NCI-H2227 (cell line): ENCODE measurements around the gene SHLD2.
"Not testable (repeated sequence)": the region's sequence is repeated elsewhere in the genome, so short reads cannot be mapped to it uniquely, and the experiment has no call there.

Source experiments
- DNase-seq: peaks from one replicate; lab custom pipeline; 2025; ENCODE audit not compliant: unreplicated experiment; lab: John Stamatoyannopoulos, UW

The SHLD2 gene

DNA sequence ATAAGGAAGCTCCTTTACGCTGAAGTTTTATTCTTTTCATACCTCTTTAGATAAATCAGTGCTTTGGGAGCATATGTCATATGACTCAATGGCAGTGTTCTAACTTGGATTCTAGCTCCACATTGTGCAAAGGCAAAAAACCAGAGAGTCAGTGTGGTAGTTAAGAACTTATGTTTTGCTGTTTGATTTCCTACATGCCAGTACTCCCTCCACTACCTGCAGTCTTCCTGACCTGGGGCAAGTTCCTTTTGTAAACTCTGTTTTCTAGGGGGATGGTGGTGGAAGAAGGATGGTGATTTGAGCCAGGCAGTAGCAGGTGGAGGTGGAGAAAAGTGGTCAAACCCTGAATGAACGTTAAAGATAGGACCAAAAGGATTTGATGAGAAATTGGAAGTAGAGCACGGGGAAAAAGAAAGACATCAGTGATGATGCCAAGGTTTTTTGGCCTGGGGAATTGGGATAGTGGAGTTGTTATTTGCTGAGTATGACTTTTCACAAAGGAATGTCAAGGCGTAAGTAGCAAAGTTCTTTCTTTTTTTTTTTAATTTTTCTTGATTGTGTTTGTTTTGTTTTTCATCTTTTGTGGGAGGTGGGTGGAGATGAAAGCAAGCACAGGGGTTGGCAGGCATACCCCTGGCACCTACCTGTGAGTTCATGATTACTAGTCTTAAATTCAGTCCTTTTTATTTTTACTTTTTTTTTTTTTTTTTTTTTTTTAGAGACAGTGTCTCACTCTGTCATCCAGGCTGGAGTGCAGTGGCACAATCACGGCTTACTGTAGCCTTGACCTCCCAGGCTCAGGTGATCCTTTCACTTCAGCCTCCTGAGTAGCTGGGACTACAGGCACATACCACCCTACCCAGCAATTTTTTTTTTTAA lies 47.5 kb downstream of the SHLD2 start:
- DNase-seq: not testable (repeated sequence)

DNA sequence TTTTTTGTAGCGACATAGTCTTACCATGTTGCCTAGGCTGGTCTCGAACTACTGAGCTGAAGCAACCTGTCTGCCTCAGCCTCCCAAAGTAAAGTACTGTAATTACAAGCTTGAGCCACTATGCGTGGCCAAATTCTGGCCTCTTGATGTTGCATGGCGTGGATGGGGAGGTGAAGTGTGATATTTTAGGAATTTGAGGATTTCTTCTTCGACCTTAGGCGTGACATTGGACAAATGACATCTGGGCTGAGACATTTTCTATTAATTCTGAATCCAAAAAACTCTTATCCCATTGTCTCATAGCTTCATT lies 48.1 kb downstream of the SHLD2 start:
- not testable (repeated sequence) for DNase-seq

DNA sequence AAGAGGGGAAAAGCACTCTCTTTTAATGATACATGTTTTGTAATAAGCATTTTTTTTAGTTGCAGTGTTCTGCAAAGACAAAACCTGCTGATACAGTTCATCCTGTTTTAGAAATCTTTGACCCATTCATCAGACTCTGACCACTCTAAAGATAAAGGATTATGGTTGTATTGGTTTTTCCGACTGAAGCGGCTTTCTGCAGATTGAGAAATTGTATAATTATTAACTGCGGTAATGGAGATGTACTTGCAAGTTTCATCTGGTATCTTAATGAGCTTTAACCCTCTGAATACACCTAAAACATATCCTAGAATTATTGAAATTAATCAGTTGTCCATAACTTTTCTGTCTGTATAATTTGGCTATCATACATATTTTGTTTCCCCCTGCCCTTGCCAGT lies 50.6 kb downstream of the SHLD2 start:
- not testable (repeated sequence) for DNase-seq

DNA sequence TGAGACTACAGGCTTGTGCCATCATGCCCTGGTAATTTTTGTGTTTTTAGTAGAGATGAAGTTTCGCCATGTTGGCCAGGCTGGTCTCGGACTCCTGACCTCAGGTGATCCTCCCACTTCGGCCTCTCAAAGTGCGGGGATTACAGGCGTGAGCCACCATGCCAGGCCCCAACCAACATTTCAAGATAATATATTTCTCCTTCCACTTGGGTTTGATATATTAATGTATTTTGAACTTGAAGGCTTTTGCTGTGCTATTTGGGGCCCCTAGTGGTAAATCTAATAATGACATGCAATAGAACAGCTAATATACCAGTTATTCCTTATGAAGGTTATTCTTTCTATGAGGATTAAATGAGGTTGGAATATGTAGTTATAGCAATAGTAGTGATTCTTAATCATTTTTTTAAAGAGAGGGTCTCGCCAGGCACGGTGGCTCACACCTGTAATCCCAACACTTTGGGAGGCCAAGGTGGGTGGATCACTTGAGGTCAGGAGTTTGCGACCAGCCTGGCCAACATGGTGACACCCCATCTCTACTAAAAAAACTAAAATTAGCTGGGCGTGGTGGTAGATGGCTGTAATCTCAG lies 54.1 kb downstream of the SHLD2 start:
- DNase-seq: not testable (repeated sequence)

DNA sequence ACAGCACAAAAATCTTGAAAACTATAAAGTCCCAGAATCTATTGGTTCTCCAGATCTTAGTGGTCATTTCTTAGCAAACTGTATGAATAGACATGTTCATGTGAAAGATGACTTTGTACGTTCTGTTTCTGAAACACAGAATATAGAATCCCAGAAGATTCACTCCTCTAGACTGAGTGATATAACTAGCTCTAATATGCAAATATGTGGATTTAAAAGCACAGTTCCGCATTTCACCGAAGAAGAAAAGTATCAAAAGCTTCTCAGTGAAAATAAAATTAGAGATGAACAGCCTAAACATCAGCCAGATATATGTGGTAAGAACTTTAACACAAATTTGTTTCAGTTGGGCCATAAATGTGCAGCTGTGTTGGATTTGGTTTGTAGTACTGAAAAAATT lies 56.5 kb downstream of the SHLD2 start:
- DNase-seq: not testable (repeated sequence)

DNA sequence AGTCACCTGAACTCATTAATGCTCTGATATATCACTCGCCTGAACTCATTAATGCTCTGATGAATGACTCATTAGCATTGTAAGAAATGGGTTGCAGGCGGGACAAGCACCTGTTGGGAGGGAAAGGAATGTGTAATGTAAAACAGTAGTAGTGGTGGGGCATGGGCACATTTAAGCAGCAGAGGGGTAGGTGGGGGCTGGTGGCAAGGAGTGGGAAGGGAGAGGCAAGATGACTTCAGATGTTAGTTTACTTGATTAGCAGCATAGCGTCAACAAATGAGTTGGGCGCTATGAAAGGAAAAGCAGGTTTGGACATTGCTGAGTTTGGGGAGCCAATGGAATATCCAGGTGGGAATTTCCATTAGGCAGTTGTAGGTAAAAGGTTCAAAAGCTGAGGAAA lies 61.8 kb downstream of the SHLD2 start:
- not testable (repeated sequence) for DNase-seq

DNA sequence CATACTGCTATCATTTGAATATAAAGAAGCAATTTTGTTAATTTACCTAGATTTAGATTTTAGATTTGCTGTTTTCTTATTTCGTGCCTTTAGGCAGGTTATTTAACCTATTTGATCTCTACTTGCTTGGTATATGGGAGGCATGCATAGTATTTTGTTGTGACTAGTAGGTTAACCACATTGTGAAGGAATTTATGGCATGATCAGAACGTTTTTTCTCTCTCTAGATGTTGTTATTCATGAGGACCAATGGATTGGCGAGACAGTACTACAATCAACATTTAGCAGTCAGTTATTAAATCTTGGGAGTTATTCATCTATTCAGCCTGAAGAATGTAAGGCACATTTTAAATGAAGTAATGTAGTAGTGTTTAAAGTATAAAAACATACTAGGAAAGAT lies 62.8 kb downstream of the SHLD2 start:
- DNase-seq: not testable (repeated sequence)

DNA sequence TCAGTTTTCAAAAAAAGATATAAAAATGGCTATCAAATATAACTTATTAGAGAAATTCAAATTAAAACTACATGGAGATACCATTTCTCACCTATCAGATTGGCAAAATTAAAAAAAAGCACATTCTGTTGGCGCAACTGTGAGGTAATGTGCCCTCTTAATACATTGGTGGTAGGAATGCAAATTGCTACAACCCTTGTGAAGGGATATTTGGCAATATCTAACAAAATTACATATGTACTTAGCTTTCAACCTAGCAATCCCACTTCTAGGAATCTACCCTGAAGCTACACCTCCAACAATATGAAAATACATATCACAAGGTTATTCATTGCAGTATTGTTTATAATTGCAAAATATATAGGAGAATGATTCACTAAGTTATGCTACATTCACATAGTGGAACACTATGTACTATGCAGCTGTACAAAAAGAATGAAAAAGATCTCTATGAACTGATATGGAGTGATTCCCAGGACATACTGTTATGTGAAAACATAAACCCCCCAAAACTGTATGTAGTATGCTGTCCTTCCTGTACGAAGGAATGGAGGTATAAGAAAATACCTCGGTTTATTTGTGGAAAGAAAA lies 67.8 kb downstream of the SHLD2 start:
- DNase-seq: not testable (repeated sequence)

DNA sequence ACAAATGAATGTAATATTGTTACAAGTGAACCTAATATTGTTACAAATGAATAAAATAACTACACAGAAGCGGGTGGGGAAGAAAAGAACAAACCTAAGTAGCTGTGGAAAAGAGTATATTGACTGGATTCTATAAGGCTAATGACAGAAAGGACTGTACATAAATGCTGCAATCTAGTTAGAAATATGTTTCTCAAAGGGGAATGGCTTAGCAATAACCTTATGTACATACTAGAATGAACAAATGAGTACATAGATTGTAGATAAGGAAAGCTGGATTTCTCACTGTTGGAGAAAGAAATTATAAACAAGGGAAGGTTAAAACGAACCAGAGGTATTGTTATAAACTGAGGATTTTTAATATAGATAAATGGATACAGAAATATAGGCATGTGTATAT lies 68.4 kb downstream of the SHLD2 start:
- DNase-seq: not testable (repeated sequence)

DNA sequence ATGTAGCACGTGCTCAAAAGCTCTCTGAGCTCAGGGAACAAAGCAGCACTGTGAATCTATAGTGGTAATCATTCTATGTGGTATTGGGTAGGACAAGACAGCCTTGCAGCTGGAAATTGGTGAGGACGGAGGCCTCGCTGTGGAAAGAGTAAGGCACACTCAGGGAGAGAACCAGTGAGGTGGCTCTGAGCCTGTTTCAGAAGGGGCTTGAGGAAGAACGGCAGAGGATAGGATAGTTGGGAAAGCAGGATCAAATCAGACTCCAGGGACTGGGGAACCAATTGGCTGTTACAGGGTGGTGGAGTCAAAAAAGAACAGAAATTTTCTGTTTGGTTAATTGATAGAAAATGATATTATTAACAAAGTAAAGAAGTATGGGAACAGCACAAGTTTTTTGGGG lies 74.9 kb downstream of the SHLD2 start:
- DNase-seq: not testable (repeated sequence)

DNA sequence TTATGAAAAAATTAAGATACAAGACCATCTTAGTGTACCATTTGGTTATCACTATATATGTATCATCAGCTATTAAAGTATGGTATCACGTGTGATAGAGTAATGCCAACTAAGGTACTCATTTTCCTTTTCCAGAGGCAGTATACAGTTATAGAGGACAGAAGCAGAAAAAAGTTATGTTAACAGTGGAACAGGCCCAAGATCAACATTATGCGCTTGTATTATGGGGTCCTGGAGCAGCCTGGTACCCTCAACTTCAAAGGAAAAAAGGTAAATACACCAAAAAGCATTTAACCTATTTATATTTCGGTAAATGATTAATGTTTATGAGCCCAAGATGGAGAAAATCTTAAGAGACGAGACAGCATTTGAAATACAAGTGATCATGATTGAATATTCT lies 75.7 kb downstream of the SHLD2 start:
- DNase-seq: not testable (repeated sequence)

DNA sequence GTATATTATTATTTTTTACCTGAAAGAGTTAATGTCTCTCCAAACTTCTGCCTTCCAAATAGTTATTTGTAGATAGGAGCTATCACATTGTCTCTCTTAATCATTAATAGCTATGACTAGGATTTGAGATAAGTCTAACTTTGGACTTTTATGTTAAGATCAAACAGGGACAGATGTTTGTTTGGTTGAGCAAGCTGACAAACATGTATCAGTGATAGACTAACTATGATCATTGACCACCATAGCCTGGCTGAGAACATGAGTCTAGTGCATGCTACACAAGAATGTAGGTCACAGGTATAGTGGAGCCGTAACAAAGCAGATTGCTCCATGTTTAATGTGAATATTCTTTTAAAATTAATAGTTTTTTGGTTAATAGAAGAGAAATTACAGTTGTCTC lies 76.7 kb downstream of the SHLD2 start:
- DNase-seq: not testable (repeated sequence)

DNA sequence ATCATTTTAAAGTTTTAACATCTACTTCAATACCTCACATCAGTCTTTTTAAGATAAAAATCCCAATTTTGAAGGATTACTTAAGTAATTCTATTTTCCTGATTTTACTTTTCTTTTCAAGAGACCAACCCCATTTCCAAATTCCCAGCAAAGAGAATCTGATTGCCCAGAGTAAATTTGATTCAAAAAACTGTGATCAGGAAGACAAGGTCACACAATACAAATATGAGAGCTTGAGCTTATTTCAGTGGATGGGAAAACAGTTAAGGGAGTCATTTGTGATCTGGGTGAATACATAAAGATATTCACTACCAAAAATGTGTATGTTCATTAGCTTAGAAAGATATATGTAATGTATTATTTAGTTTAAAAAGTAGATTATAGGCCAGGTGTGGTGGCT lies 77.2 kb downstream of the SHLD2 start:
- not testable (repeated sequence) for DNase-seq

DNA sequence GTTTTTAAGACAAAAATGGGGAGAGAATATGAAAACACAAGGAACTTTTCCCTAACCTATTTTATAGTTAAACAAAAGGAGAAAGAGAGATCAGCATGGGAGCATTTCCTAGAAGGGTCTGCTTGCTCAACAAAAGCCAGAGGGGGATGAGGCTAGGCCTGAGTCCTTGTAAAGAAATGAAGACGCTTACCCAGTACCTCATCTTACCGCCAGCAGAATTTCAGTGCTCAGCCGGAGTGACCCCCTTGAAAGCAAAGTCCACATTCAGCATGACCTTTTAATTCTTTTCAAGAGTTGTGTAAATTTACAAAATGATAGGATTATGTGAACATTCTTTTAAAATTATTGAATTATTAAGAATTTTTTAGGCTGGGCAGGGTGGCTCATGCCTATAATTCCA lies 82.6 kb downstream of the SHLD2 start:
- DNase-seq: not testable (repeated sequence)

DNA sequence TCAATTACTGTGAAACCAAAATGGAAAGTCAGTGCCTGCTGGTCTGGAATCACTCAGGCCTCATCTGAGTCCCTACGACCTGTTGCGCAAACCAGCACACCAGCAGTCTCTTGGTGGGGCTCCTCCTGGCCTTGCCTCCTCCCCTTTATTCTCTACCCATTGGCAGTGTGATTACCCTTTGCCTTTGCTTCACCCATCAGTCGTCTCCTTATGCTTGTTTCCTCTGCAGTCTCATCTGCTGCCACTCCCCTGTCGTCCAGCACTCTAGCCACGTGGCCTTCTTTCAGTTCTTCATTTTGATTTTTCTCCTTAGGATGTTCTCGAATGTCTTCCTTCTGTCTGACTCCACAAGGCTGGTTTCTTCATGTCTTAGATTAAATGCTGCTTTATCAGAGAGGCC lies 89.4 kb downstream of the SHLD2 start:
- not testable (repeated sequence) for DNase-seq

DNA sequence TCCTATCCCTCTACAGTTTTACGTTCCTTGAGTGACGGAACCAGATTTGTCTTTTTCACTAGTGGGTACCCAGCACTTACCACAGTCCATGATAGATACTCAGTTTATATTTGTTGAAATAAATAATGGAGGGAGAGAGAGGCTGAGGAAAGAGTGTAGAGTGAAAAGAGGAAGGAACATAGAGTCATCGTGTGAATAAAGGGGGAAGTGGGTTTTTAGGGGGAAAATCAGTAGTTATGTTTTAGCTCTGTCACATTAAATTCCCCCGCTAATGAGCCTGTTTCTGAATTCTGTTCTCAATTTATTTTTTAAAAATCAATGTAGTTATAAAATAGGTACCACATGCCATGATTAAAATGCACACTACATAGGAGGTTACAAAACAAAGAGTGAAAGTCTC lies 91.0 kb downstream of the SHLD2 start:
- DNase-seq: not testable (repeated sequence)

DNA sequence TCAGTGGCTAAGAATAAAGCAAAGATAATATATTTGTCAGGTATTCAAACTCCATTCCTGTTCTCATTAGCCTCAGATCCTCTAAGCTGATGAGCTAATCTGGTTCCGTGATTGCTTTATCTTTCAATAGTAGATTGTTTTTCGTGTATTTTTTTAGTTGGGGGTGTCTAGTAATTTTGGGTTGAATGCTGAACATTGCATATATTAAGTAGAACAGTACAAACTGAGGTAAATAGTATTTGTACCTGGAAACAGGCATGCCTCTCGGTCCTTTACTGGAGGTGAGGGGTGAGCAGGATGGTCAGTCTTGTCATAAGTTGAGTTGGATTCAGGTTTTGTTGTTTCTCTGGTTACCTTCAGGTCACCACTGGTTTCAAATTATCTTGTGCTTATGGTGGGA lies 92.6 kb downstream of the SHLD2 start:
- DNase-seq: not testable (repeated sequence)

DNA sequence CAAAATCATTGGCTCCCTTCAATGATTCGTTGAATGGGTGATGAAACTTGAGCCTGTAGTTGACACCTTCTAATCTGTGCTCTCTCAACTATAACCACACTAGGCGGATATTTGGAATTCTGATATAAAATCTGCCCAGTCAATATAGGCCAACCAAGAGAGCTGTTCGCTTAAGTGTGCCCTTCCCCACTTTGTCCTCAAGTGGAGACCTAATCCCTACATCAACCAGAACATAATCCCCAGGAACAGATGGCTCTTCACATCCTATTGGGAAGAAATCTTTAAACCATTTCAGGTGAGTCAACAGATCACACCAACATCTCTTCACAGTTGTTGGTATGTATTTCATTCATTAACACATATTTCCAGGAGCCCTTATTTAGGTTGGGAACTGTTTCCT lies 96.8 kb downstream of the SHLD2 start:
- not testable (repeated sequence) for DNase-seq

DNA sequence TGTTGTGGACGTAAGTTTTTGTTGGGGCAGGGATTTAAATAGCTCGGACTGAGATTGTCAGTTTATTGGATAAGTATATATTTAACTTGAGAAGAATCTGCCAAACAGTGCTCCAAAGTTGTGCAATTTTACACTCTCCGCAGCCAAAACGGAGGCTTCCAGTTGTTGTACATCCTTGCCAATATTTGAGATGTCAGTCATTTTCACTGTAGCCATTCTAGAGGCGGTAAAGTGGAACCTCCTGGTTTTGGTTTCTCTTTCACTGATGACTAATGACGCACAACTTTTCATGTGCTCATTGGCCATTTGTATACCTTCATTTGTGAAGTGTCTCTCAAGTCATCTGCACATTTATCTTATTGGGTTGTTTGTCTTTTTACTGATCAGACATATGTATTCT lies 105.9 kb downstream of the SHLD2 start:
- DNase-seq: not testable (repeated sequence)

DNA sequence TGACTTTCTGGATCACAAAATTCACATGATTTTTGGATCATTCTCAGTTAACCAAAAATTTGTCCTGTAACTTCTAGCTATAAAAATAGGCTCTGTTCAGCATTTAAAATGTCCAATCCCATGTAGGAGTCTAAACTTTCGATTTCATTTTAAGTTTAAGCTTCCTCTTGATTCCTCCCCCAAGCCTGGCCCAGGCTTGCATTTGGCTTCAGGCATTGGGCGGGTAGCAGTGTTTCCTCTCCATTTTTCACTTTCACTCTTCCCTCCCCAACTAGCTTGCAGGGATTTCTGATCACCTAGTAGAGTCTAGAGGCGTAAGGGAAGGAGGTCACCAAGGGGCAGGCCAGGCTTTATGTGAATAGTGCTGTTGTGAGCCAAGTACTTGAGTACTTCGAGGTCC lies 109.8 kb downstream of the SHLD2 start:
- not testable (repeated sequence) for DNase-seq

DNA sequence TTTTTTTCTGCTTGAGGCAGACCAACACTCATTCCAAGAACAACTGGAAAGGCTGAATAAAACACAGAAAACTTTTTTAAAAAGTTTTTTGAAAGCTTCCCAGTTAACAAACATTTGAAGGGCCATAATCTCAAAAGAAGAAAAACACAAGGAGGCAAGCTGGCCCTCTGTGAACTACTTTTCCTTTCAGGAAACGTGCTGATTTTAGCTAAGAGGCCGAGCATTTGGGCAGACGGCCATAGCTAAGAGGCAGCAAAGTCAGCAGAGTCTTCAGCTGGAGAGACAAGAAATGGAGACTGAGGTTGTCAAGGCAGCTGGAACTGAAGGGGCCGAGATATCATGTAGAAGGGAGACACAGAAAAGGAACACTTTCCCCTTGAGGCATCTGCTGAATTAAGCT lies 111.9 kb downstream of the SHLD2 start:
- not testable (repeated sequence) for DNase-seq

DNA sequence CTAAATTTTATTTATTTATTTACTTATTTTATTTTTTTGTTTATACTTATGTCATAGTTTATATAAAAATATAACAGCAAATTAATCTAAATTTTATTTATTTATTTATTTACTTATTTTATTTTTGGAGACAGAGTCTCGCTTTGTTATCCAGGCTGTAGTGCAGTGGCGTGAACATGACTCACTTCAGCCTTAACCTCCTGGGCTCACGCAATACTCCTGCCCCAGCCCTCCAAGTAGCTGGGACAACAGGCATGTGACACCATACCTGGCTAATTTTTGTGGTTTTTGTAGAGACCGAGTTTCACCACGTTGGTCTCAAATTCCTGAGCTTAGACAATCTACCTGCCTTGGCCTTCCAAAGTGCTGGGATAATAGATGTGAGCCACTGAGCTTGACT lies 115.3 kb downstream of the SHLD2 start:
- not testable (repeated sequence) for DNase-seq
